GM19438 (cell line): ENCODE results near the gene DNASE2B.
"Not testable (repeated sequence)": the region's sequence is repeated elsewhere in the genome, so short reads cannot be mapped to it uniquely, and the experiment has no call there.

ENCODE experiments used
- ATAC-seq: cut with Tn5 transposase; IDR thresholded peaks from one replicate; pipeline ENCODE4 v1.9.1; 2021; ENCODE audit warnings: low read depth; ENCODE audit not compliant: unreplicated experiment

Gene DNASE2B

GRCh38 chr1:84442747-84443646, 44.7 kb downstream of the DNASE2B start:
- peak; percentile 8 for ATAC-seq

- ATAC-seq, result not testable (repeated sequence)
These were observed 50.4 kb downstream of the DNASE2B start for GRCh38 chr1:84448704-84449103.

GRCh38 chr1:84450910-84451309, 52.6 kb downstream of the DNASE2B start:
- ATAC-seq, result no peak

- no peak for ATAC-seq
These were observed 54.2 kb downstream of the DNASE2B start for GRCh38 chr1:84452436-84452835.

GRCh38 chr1:84462118-84462517, 63.8 kb downstream of the DNASE2B start:
- no peak for ATAC-seq
